A549 (cell line): ENCODE results near the gene TCF7L1. TPM values are rescaled to one million over a fixed set of nuclear protein-coding genes. Genes with fewer than 3 reads are reported as not detected.

Experiments used
- ATAC-seq, 2 experiments: fragments of 200-7000 bp in 1 of 2; fragments of >200 bp in 1 of 2; cut with Nextera tagmentation in 1 of 2; cut with Tn5 transposase in 1 of 2; 3 replicates each; pipeline versions ENCODE4 v1.8.0 to v1.9.1; 2018 to 2020; ENCODE audit warnings: mild to moderate bottlenecking in 1 of 2, moderate library complexity in 1 of 2
- CTCF ChIA-PET: fragments of 300-600 bp; sonication (Branson Sonifier 250); formaldehyde crosslinking; extraction: SDS; loops from one replicate; lab custom pipeline; 2021; ENCODE audit warnings: antibody characterized with exemption, inconsistent platforms; lab: Yijun Ruan, JAX
- POLR2A ChIA-PET: fragments of 350-600 bp; formaldehyde crosslinking; extraction: SDS; loops from one replicate; lab custom pipeline; 2021; ENCODE audit warnings: antibody characterized with exemption, inconsistent platforms; lab: Yijun Ruan, JAX
- DNase-seq, 2 experiments: peaks; one replicate each; pipeline versions ENCODE4 v3.0.0 to v3.0.0-alpha.2; 2011 to 2016; ENCODE audit warnings: low read depth in 1 of 2, low spot score in 1 of 2
- FAIRE-seq: peaks from 2 replicates; lab custom pipeline; 2011; peaks lifted over from hg19 to GRCh38; lab: Jason Lieb, UNC
- H3K27ac ChIP-seq, 2 experiments: fragments of >200 bp; sonication (Bioruptor Twin); formaldehyde crosslinking; 3 replicates each; pipeline ENCODE4 v1.5.1; 2016 to 2017
- H3K4me1 ChIP-seq: fragments of >200 bp; sonication (Bioruptor Twin); formaldehyde crosslinking; 3 replicates; pipeline ENCODE4 v1.6.1; 2016
- H3K4me2 ChIP-seq: fragments of >200 bp; sonication (Bioruptor Twin); formaldehyde crosslinking; 3 replicates; pipeline ENCODE4 v1.6.1; 2016
- H3K4me3 ChIP-seq: fragments of >200 bp; sonication (Bioruptor Twin); formaldehyde crosslinking; 3 replicates; pipeline ENCODE4 v1.5.1; 2016
- H3K9me3 ChIP-seq: fragments of >200 bp; sonication (Bioruptor Twin); formaldehyde crosslinking; 3 replicates; pipeline ENCODE4 v1.6.1; 2016
- ATOH8 ChIP-seq: fragments of 250-450 bp; sonication (Bioruptor Pico); IDR thresholded peaks from 2 replicates; pipeline ENCODE4 v1.5.0; 2020; ENCODE audit warnings: low read depth, mild to moderate bottlenecking, moderate library complexity
- CEBPB ChIP-seq, 2 experiments: fragments of >200 bp in 1 of 2; sonication (Bioruptor Twin) in 1 of 2; formaldehyde crosslinking in 1 of 2; IDR thresholded peaks; 2 replicates each; pipeline ENCODE4 v1.6.1; 2012 to 2016
- CTCF ChIP-seq: fragments of >200 bp; sonication (Bioruptor Twin); formaldehyde crosslinking; IDR thresholded peaks from 3 replicates; pipeline ENCODE4 v1.5.1; 2016
- EP300 ChIP-seq, 2 experiments: fragments of >200 bp; sonication (Bioruptor Twin); formaldehyde crosslinking; IDR thresholded peaks; 2 replicates in 1 of 2; 3 replicates in 1 of 2; pipeline ENCODE4 v1.6.1; 2016 to 2017
- FOSB ChIP-seq: fragments of 250-450 bp; sonication (Bioruptor Pico); IDR thresholded peaks from 2 replicates; pipeline ENCODE4 v1.5.0; 2020; ENCODE audit warnings: mild to moderate bottlenecking, moderate library complexity
- FOSL2 ChIP-seq, 2 experiments: fragments of 450-650 bp in 1 of 2; fragments of >200 bp in 1 of 2; sonication (Bioruptor Twin) in 1 of 2; formaldehyde crosslinking; IDR thresholded peaks; 2 replicates each; pipeline versions ENCODE4 v1.5.0 to v1.6.1; 2016 to 2020; ENCODE audit warnings: mild to moderate bottlenecking in 1 of 2, moderate library complexity in 1 of 2
- HEYL ChIP-seq: fragments of 250-450 bp; sonication (Bioruptor Pico); IDR thresholded peaks from 2 replicates; pipeline ENCODE4 v1.8.0; 2021; ENCODE audit warnings: mild to moderate bottlenecking, moderate library complexity
- HOXA7 ChIP-seq: fragments of 250-450 bp; sonication (Bioruptor Pico); IDR thresholded peaks from 2 replicates; pipeline ENCODE4 v1.5.0; 2020; ENCODE audit warnings: mild to moderate bottlenecking, moderate library complexity
- HOXB5 ChIP-seq: fragments of 250-450 bp; sonication (Bioruptor Pico); IDR thresholded peaks from 2 replicates; pipeline ENCODE4 v1.5.0; 2020; ENCODE audit warnings: mild to moderate bottlenecking, moderate library complexity
- JUNB ChIP-seq: fragments of >200 bp; sonication (Bioruptor Twin); formaldehyde crosslinking; IDR thresholded peaks from 2 replicates; pipeline ENCODE4 v1.6.1; 2016
- NFE2L2 ChIP-seq: fragments of 150-350 bp; conservative IDR thresholded peaks from 2 replicates; pipeline ENCODE4 v1.6.1; 2014; ENCODE audit warnings: low read length
- PBX3 ChIP-seq: IDR thresholded peaks from 2 replicates; pipeline ENCODE4 v1.6.1; 2012
- RAD21 ChIP-seq, 2 experiments: fragments of >200 bp in 1 of 2; sonication (Bioruptor Twin) in 1 of 2; formaldehyde crosslinking in 1 of 2; IDR thresholded peaks in 1 of 2; conservative IDR thresholded peaks in 1 of 2; 2 replicates in 1 of 2; 3 replicates in 1 of 2; pipeline ENCODE4 v1.6.1; 2012 to 2018; ENCODE audit warnings: inconsistent platforms in 1 of 2
- RCOR1 ChIP-seq: fragments of 150-350 bp; IDR thresholded peaks from 2 replicates; pipeline ENCODE4 v1.6.1; 2014; ENCODE audit warnings: antibody characterized with exemption, low read length, low read depth
- ZFP36 ChIP-seq: fragments of 450-650 bp; IDR thresholded peaks from 2 replicates; pipeline ENCODE4 v1.6.1; 2014; ENCODE audit warnings: borderline replicate concordance; ENCODE audit not compliant: partially characterized antibody
- WGBS: methylation state at CpG from one replicate; pipeline ENCODE4 v1.1.6; 2017; ENCODE audit errors: missing lambda C conversion rate; 5-methylcytosine and 5-hydroxymethylcytosine counted together
- polyA plus RNA-seq, 4 experiments: library from polyadenylated mRNA; depleted of rRNA in 3 of 4; stranded (reverse); fragments of >200 nt; fragmentation: RNase III in 1 of 4; extraction: RNeasy Plus Mini Kit Qiagen cat#74134 plus additional on column Dnase treatment in 1 of 4; gene quantifications; 2 replicates in 3 of 4; 3 replicates in 1 of 4; pipeline ENCODE4 v1.2.3, GENCODE V29; 2011 to 2017
- TF ChIP-seq, protein P1 (sequence below): fragments of >200 bp; sonication (Bioruptor Twin); formaldehyde crosslinking; IDR thresholded peaks from 3 replicates; pipeline ENCODE4 v1.6.1; 2016
- TF ChIP-seq, protein P2 (sequence below): IDR thresholded peaks from 2 replicates; pipeline ENCODE4 v1.6.1; 2012

Gene TCF7L1
- polyA plus RNA-seq, 2 of the 4 experiments (the other 2 are of a cell fraction), result 0.68 to 4.4 TPM

- 82% methylated on average over 15 of the region's 15 CpGs for WGBS
- no peak overlapping the region for H3K4me2 ChIP-seq
- DNase-seq (no peak), ATAC-seq (no peak), FAIRE-seq (no peak)
- no peaks in the 10 kb centered on the region for H3K9me3 ChIP-seq
- H3K4me1 ChIP-seq, result peaks cover 13% of the 10 kb centered on the region
- POLR2A ChIA-PET, result no interaction called here
- H3K27ac ChIP-seq, result no peak overlapping the region
- CTCF ChIA-PET, result interaction anchor here (1.2 to 9.4 kb wide), 5 partner anchors 7 to 211 kb away, joined by 4 to 111 read pairs (median 12); no protein-coding TSS in a partner anchor
- TF ChIP-seq FOSB (CRISPR knock-in tag), result no peak
- no peak for TF ChIP-seq HEYL (CRISPR knock-in tag)
- TF ChIP-seq FOSL2 (IDR thresholded peaks at IDR 0.05), result no peak
- TF ChIP-seq FOSL2 (CRISPR knock-in tag; IDR thresholded peaks at IDR 0.05), result no peak
- TF ChIP-seq CEBPB (IDR thresholded peaks at IDR 0.05), result no peak
- TF ChIP-seq JUNB, result no peak
- no peak for TF ChIP-seq PBX3
- no peak for TF ChIP-seq CTCF
- TF ChIP-seq NFE2L2, result no peak
- TF ChIP-seq, protein P1, sequence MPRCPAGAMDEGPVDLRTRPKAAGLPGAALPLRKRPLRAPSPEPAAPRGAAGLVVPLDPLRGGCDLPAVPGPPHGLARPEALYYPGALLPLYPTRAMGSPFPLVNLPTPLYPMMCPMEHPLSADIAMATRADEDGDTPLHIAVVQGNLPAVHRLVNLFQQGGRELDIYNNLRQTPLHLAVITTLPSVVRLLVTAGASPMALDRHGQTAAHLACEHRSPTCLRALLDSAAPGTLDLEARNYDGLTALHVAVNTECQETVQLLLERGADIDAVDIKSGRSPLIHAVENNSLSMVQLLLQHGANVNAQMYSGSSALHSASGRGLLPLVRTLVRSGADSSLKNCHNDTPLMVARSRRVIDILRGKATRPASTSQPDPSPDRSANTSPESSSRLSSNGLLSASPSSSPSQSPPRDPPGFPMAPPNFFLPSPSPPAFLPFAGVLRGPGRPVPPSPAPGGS, result no peak
- no peak for TF ChIP-seq ATOH8 (CRISPR knock-in tag)
- no peak overlapping the region for H3K4me3 ChIP-seq
Observed at GRCh38 chr2:85277416-85278158, 144.4 kb downstream of the TCF7L1 start.

GRCh38 chr2:85278361-85278760, 145.2 kb downstream of the TCF7L1 start:
- Histone ChIP-seq H3K9me3 (no peaks in the 10 kb centered on the region), H3K4me1 (peaks cover 13% of the 10 kb centered on the region), H3K27ac (no peak overlapping the region), H3K4me2 (no peak overlapping the region), H3K4me3 (no peak overlapping the region)
- WGBS, result 76% methylated on average over 2 of the region's 2 CpGs
- ChIA-PET CTCF (interaction anchor here (1.2 to 4.0 kb wide), 4 partner anchors 9 to 212 kb away, joined by 4 to 16 read pairs (median 11); no protein-coding TSS in a partner anchor), POLR2A (no interaction called here)
- TF ChIP-seq RCOR1, result no peak
- no peak for TF ChIP-seq PBX3
- no peak for TF ChIP-seq EP300 (IDR thresholded peaks at IDR 0.05)
- DNase-seq, result no peak
- peak; percentile 49 for FAIRE-seq
- ATAC-seq, result no peak

GRCh38 chr2:85281553-85281952, 148.4 kb downstream of the TCF7L1 start:
- 81% methylated on average over 6 of the region's 6 CpGs for WGBS
- H3K4me1 ChIP-seq, result peaks cover 7% of the 10 kb centered on the region; the same call in 2 of the 3 replicates
- H3K4me3 ChIP-seq, result no peak overlapping the region
- no peak for FAIRE-seq
- no peak for DNase-seq
- ATAC-seq, result no peak
- no peak overlapping the region for H3K4me2 ChIP-seq
- ChIA-PET CTCF (interaction anchor here (1.5 to 11.8 kb wide), 3 partner anchors 17 to 220 kb away, joined by 5 to 376 read pairs (median 16); partner anchors contain the start of gene TCF7L1), POLR2A (no interaction called here)
- no peak for TF ChIP-seq HOXA7 (CRISPR knock-in tag)
- TF ChIP-seq RAD21 (conservative IDR thresholded peaks at IDR 0.05 in 1 of 2, IDR thresholded peaks at IDR 0.05 in 1 of 2), result no peak
- no peak for TF ChIP-seq ZFP36
- no peak for TF ChIP-seq HOXB5
- TF ChIP-seq, protein P2, sequence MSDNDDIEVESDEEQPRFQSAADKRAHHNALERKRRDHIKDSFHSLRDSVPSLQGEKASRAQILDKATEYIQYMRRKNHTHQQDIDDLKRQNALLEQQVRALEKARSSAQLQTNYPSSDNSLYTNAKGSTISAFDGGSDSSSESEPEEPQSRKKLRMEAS, result no peak
- no peak for TF ChIP-seq JUNB
- H3K9me3 ChIP-seq, result no peaks in the 10 kb centered on the region
- H3K27ac ChIP-seq, result no peak overlapping the region
